Esophagus squamous epithelium (tissue), 4 donors: ENCODE measurements around the gene NUP133.

Experiments used
- POLR2A ChIP-seq, 4 donors: fragments of 450-650 bp; IDR thresholded peaks; one replicate each; pipeline ENCODE4 v1.6.1; 2017; ENCODE audit warnings: antibody characterized with exemption in 4 of 4, mild to moderate bottlenecking in 4 of 4, moderate library complexity in 3 of 4
- TF ChIP-seq, protein P1 (sequence below), 6 experiments: fragments of 450-650 bp in 4 of 6; fragments of 200-600 bp in 2 of 6; sonication (generic) in 2 of 6; IDR thresholded peaks; one replicate each; pipeline ENCODE4 v1.5.1; 2016 to 2019; ENCODE audit warnings: antibody characterized with exemption in 6 of 6, mild to moderate bottlenecking in 4 of 6, moderate library complexity in 4 of 6

DNA sequence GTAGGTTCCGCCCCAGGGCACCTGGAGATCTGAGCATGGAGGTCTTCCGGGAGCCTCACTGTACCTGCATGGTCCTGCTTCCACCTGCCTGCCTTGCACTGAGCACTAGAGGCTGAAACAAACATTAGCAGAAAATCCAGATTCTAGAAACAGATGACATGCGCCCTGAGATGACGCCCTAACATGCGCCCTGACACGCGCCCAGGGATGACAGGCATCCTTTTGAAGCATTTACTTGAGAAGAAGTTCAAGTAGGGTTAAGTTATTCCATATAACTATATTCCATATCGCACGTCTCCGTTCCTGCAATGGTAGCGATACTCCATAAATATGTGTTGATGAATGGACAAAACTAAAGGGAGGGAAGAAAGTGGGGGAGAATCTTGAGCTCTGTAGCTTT is 87.9 kb downstream of the NUP133 start:
- TF ChIP-seq, protein P1, sequence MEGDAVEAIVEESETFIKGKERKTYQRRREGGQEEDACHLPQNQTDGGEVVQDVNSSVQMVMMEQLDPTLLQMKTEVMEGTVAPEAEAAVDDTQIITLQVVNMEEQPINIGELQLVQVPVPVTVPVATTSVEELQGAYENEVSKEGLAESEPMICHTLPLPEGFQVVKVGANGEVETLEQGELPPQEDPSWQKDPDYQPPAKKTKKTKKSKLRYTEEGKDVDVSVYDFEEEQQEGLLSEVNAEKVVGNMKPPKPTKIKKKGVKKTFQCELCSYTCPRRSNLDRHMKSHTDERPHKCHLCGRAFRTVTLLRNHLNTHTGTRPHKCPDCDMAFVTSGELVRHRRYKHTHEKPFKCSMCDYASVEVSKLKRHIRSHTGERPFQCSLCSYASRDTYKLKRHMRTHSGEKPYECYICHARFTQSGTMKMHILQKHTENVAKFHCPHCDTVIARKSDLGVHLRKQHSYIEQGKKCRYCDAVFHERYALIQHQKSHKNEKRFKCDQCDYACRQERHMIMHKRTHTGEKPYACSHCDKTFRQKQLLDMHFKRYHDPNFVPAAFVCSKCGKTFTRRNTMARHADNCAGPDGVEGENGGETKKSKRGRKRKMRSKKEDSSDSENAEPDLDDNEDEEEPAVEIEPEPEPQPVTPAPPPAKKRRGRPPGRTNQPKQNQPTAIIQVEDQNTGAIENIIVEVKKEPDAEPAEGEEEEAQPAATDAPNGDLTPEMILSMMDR (IDR thresholded peaks at IDR 0.05), result no peak
- no peak for TF ChIP-seq POLR2A (IDR thresholded peaks at IDR 0.05)
